Calu3 (cell line): Measurements from ENCODE around the gene VWCE. TPM values are rescaled to one million over a fixed set of nuclear protein-coding genes. Genes with fewer than 3 reads are reported as not detected.

Experiments used
- BruUV-seq: library from RNA; stranded (reverse); fragments of 400-500 nt; replicated peaks from 2 replicates; lab custom pipeline; 2021; lab: Mats Ljungman, UMichigan
- CTCF ChIA-PET: fragments of 300-600 bp; sonication (Branson Sonifier 250); formaldehyde crosslinking; loops from one replicate; lab custom pipeline; 2022; ENCODE audit warnings: antibody characterized with exemption; lab: Charles Lee
- DNase-seq: peaks from one replicate; pipeline ENCODE4 v3.0.0; 2022
- H3K27ac Mint-ChIP-seq: one replicate; pipeline ENCODE4 v1.8.0; 2022; ENCODE audit warnings: mixed read lengths; ENCODE audit not compliant: unreplicated experiment
- H3K27me3 Mint-ChIP-seq: one replicate; pipeline ENCODE4 v1.8.0; 2022; ENCODE audit warnings: mixed read lengths; ENCODE audit not compliant: unreplicated experiment
- H3K36me3 Mint-ChIP-seq: one replicate; pipeline ENCODE4 v1.8.0; 2022; ENCODE audit warnings: mild to moderate bottlenecking, moderate library complexity, mixed read lengths; ENCODE audit not compliant: insufficient read depth, unreplicated experiment
- H3K4me1 Mint-ChIP-seq: one replicate; pipeline ENCODE4 v1.8.0; 2022; ENCODE audit warnings: mild to moderate bottlenecking, low read depth, mixed read lengths; ENCODE audit not compliant: unreplicated experiment
- H3K4me3 Mint-ChIP-seq: one replicate; pipeline ENCODE4 v1.8.0; 2022; ENCODE audit warnings: mild to moderate bottlenecking, low read depth, moderate library complexity, mixed read lengths; ENCODE audit not compliant: unreplicated experiment
- H3K9me3 Mint-ChIP-seq: one replicate; pipeline ENCODE4 v1.8.0; 2022; ENCODE audit warnings: low read depth, mixed read lengths; ENCODE audit not compliant: unreplicated experiment
- intact Hi-C: fragments of 100-400 bp; cut with micrococcal nuclease; formaldehyde crosslinking; loops from one replicate; pipeline ENCODE4 v1.10.0; 2022; ENCODE audit not compliant: unreplicated experiment
- total RNA-seq: library from RNA; stranded (reverse); gene quantifications from 2 replicates; pipeline ENCODE4 v1.2.3, GENCODE V29; 2022
- TF ChIP-seq, protein P1 (sequence below): fragments of 200-600 bp; IDR thresholded peaks from one replicate; pipeline ENCODE4 v1.8.0; 2022; ENCODE audit warnings: antibody characterized with exemption; ENCODE audit not compliant: unreplicated experiment

The VWCE gene
- total RNA-seq, 1 experiment from 2014 or later: 0.66 TPM

DNA sequence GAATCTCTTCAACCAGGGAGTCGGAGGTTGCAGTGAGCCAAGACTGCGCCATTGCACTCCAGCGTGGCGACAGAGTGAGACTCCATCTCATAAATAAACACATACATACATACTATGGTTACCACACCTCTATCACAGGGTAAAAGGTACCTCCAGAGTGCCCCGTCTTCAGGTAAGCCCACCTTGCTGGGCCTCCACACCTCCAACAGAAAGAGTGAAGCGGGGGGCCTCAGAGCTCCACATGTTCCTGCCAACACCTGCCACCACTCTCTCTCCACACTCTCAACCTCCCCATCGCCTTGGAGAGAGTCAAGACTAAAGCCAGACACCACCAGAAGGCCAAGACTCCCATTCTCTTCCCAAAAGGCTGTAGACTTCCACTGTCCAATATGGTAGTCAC is 10.3 kb upstream of the VWCE start:
- no peak for DNase-seq
- intact Hi-C loops: no loop called here
- no peaks in the 10 kb centered on the region for H3K9me3 Mint-ChIP-seq
- H3K27me3 Mint-ChIP-seq: no peaks in the 10 kb centered on the region
- H3K36me3 Mint-ChIP-seq: peaks cover 31% of the 10 kb centered on the region
- no peaks in the 10 kb centered on the region for H3K4me1 Mint-ChIP-seq
- CTCF ChIA-PET: no interaction called here
- H3K27ac Mint-ChIP-seq: no peak overlapping the region
- BruUV-seq: no TSS peak
- no peak overlapping the region for H3K4me3 Mint-ChIP-seq
- TF ChIP-seq, protein P1, sequence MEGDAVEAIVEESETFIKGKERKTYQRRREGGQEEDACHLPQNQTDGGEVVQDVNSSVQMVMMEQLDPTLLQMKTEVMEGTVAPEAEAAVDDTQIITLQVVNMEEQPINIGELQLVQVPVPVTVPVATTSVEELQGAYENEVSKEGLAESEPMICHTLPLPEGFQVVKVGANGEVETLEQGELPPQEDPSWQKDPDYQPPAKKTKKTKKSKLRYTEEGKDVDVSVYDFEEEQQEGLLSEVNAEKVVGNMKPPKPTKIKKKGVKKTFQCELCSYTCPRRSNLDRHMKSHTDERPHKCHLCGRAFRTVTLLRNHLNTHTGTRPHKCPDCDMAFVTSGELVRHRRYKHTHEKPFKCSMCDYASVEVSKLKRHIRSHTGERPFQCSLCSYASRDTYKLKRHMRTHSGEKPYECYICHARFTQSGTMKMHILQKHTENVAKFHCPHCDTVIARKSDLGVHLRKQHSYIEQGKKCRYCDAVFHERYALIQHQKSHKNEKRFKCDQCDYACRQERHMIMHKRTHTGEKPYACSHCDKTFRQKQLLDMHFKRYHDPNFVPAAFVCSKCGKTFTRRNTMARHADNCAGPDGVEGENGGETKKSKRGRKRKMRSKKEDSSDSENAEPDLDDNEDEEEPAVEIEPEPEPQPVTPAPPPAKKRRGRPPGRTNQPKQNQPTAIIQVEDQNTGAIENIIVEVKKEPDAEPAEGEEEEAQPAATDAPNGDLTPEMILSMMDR: no peak

GRCh38 chr11:61303725-61304124 is 8.6 kb upstream of the VWCE start:
- Mint-ChIP-seq H3K4me3 (no peak overlapping the region), H3K4me1 (no peaks in the 10 kb centered on the region), H3K9me3 (no peaks in the 10 kb centered on the region), H3K27me3 (no peaks in the 10 kb centered on the region), H3K27ac (no peak overlapping the region), H3K36me3 (peaks cover 34% of the 10 kb centered on the region)
- intact Hi-C loops: no loop called here
- TF ChIP-seq, protein P1: no peak
- DNase-seq: no peak
- BruUV-seq: no TSS peak
- CTCF ChIA-PET: no interaction called here

- H3K27me3 Mint-ChIP-seq: no peaks in the 10 kb centered on the region
- H3K9me3 Mint-ChIP-seq: no peaks in the 10 kb centered on the region
- TF ChIP-seq, protein P1: no peak
- intact Hi-C loops: no loop called here
- peaks cover 39% of the 10 kb centered on the region for H3K36me3 Mint-ChIP-seq
- no peak overlapping the region for H3K4me3 Mint-ChIP-seq
- no peak overlapping the region for H3K27ac Mint-ChIP-seq
- CTCF ChIA-PET: no interaction called here
- no peak for DNase-seq
- H3K4me1 Mint-ChIP-seq: no peaks in the 10 kb centered on the region
- BruUV-seq: no TSS peak
These were observed 7.4 kb upstream of the VWCE start for GRCh38 chr11:61302550-61302949.

- BruUV-seq: no TSS peak
- DNase-seq: no peak
- H3K4me1 Mint-ChIP-seq: no peaks in the 10 kb centered on the region
- H3K27ac Mint-ChIP-seq: no peak overlapping the region
- H3K9me3 Mint-ChIP-seq: no peaks in the 10 kb centered on the region
- TF ChIP-seq, protein P1: no peak
- intact Hi-C loops: no loop called here
- H3K27me3 Mint-ChIP-seq: peaks cover 6% of the 10 kb centered on the region
- H3K36me3 Mint-ChIP-seq: peaks cover 59% of the 10 kb centered on the region
- H3K4me3 Mint-ChIP-seq: no peak overlapping the region
- CTCF ChIA-PET: interaction anchor here (1.0 kb wide), 1 partner anchor 64 kb away, joined by 4 read pairs; the partner anchor contains the start of gene TMEM138
These were observed 3.6 kb upstream of the VWCE start for GRCh38 chr11:61298663-61299244.
